GM12878 (cell line): Measurements from ENCODE around the gene TXNRD1. TPM values are rescaled to one million over a fixed set of nuclear protein-coding genes. Genes with fewer than 3 reads are reported as not detected.

Experiments
- ATAC-seq: fragments of 200-7000 bp; cut with Tn5 transposase; 3 replicates; pipeline ENCODE4 v1.9.1; 2020; ENCODE audit warnings: mild to moderate bottlenecking, moderate library complexity
- BruUV-seq: library from RNA; stranded (reverse); fragments of 400-500 nt; replicated peaks from 2 replicates; lab custom pipeline; 2021; lab: Mats Ljungman, UMichigan
- CTCF ChIA-PET: fragments of 300-600 bp; sonication (Branson Sonifier 250); formaldehyde crosslinking; extraction: SDS; loops from one replicate; lab custom pipeline; 2021; ENCODE audit warnings: inconsistent platforms; lab: Yijun Ruan, JAX
- POLR2A ChIA-PET: fragments of 350-600 bp; formaldehyde crosslinking; extraction: SDS; loops from one replicate; lab custom pipeline; 2021; ENCODE audit warnings: inconsistent platforms; lab: Charles Lee
- RAD21 ChIA-PET: fragments of 300-600 bp; sonication (Branson Sonifier 250); formaldehyde crosslinking; loops from one replicate; lab custom pipeline; 2023; ENCODE audit warnings: antibody characterized with exemption; ENCODE audit not compliant: unreplicated experiment; lab: Charles Lee
- SMC1A ChIA-PET: fragments of 300-600 bp; sonication (Branson Sonifier 250); formaldehyde crosslinking; loops from one replicate; lab custom pipeline; 2023; ENCODE audit not compliant: unreplicated experiment, uncharacterized antibody; lab: Charles Lee
- DNase-seq: peaks from one replicate; pipeline ENCODE4 v3.0.0-alpha.2; 2011; ENCODE audit warnings: low read depth, low spot score
- FAIRE-seq: peaks from 3 replicates; lab custom pipeline; 2011; peaks lifted over from hg19 to GRCh38; lab: Jason Lieb, UNC
- H2AFZ ChIP-seq: 2 replicates; pipeline ENCODE4 v1.6.0; 2011; ENCODE audit warnings: low read depth, low read length, control low read depth; ENCODE audit not compliant: control insufficient read depth
- H3K27ac ChIP-seq: 2 replicates; pipeline ENCODE4 v1.5.1; 2011; ENCODE audit warnings: control low read depth; ENCODE audit not compliant: control insufficient read depth, insufficient read depth
- H3K27me3 ChIP-seq, 2 experiments: replicated peaks in 1 of 2; 2 replicates each; pipeline versions ENCODE4 v1.6.0 to v1.6.1; 2011; ENCODE audit warnings: low read length in 1 of 2; ENCODE audit not compliant: control insufficient read depth in 2 of 2, insufficient read depth in 2 of 2
- H3K36me3 ChIP-seq, 2 experiments: 2 replicates each; pipeline ENCODE4 v1.5.1; 2011; ENCODE audit warnings: low read length in 1 of 2; ENCODE audit not compliant: control insufficient read depth in 2 of 2, insufficient read depth in 2 of 2
- H3K4me1 ChIP-seq: 2 replicates; pipeline ENCODE4 v1.6.1; 2011; ENCODE audit warnings: mild to moderate bottlenecking, low read length, moderate library complexity, mixed read lengths; ENCODE audit not compliant: control insufficient read depth, insufficient read depth
- H3K4me2 ChIP-seq: 2 replicates; pipeline ENCODE4 v1.6.0; 2011; ENCODE audit warnings: control low read depth; ENCODE audit not compliant: control insufficient read depth, insufficient read depth
- H3K4me3 ChIP-seq: fragments of 200-600 bp; sonication (generic); 2 replicates; pipeline ENCODE4 v1.5.1; 2016
- H3K79me2 ChIP-seq: 2 replicates; pipeline ENCODE4 v1.6.0; 2011; ENCODE audit warnings: low read length; ENCODE audit not compliant: control insufficient read depth, insufficient read depth
- H3K9ac ChIP-seq: 2 replicates; pipeline ENCODE4 v1.8.0; 2011; ENCODE audit warnings: low read length, control low read depth, mixed read lengths; ENCODE audit not compliant: control insufficient read depth, insufficient read depth
- H3K9me3 ChIP-seq: replicated peaks from 3 replicates; pipeline ENCODE4 v1.5.1; 2011; ENCODE audit warnings: mild to moderate bottlenecking, low read length; ENCODE audit not compliant: control insufficient read depth, insufficient read depth
- H4K20me1 ChIP-seq: 2 replicates; pipeline ENCODE4 v1.6.0; 2011; ENCODE audit not compliant: control insufficient read depth, insufficient read depth
- BHLHE40 ChIP-seq, 2 experiments: fragments of 450-650 bp in 1 of 2; IDR thresholded peaks; 2 replicates each; pipeline ENCODE4 v1.6.1; 2011 to 2017; ENCODE audit warnings: low read depth in 2 of 2, borderline replicate concordance in 1 of 2, improper control_type of control experiment in 1 of 2, low read length in 1 of 2, mild to moderate bottlenecking in 1 of 2
- CHD1 ChIP-seq: IDR thresholded peaks from 2 replicates; pipeline ENCODE4 v1.6.1; 2012; ENCODE audit warnings: low read depth, low read length, improper control_type of control experiment
- KLF5 ChIP-seq: fragments of 450-650 bp; IDR thresholded peaks from 2 replicates; pipeline ENCODE4 v1.6.1; 2014; ENCODE audit warnings: mild to moderate bottlenecking; ENCODE audit not compliant: partially characterized antibody
- SREBF1 ChIP-seq: IDR thresholded peaks from 2 replicates; pipeline ENCODE4 v1.6.1; 2012; ENCODE audit warnings: mild to moderate bottlenecking, low read length
- SUPT20H ChIP-seq: IDR thresholded peaks from 2 replicates; pipeline ENCODE4 v1.6.1; 2011; ENCODE audit warnings: low read depth, mild to moderate bottlenecking, low read length, moderate library complexity, borderline replicate concordance; ENCODE audit not compliant: control insufficient read depth
- TAF1 ChIP-seq: IDR thresholded peaks from 2 replicates; pipeline ENCODE4 v1.6.1; 2011; ENCODE audit warnings: mild to moderate bottlenecking, low read depth, low read length, borderline replicate concordance
- ZBED1 ChIP-seq: IDR thresholded peaks from 2 replicates; pipeline ENCODE4 v1.6.1; 2016; ENCODE audit warnings: borderline replicate concordance
- ZNF274 ChIP-seq: IDR thresholded peaks from one replicate; pipeline ENCODE4 v1.8.0; 2011; ENCODE audit not compliant: insufficient read length, insufficient read depth
- WGBS: methylation state at CpG from one replicate; pipeline ENCODE4 v1.1.6; 2016; ENCODE audit warnings: low lambda C conversion rate; ENCODE audit not compliant: insufficient replicate concordance, insufficient coverage; ENCODE audit errors: missing lambda C conversion rate; 5-methylcytosine and 5-hydroxymethylcytosine counted together
- in situ Hi-C: fragments of 300-500 bp; cut with MboI; formaldehyde crosslinking; loops from 9 replicates; pipeline ENCODE4 v1.14.3; 2018; ENCODE audit warnings: mixed read lengths
- intact Hi-C: fragments of 100-400 bp; cut with micrococcal nuclease; formaldehyde crosslinking; loops from one replicate; pipeline ENCODE4 v1.14.2; 2022; ENCODE audit not compliant: unreplicated experiment
- polyA plus RNA-seq, 11 experiments: library from polyadenylated mRNA; depleted of rRNA in 4 of 11; unstranded in 6 of 11; stranded (reverse) in 5 of 11; fragments of >200 nt; fragmentation: Nextera tagmentation in 4 of 11; fragmentation: Illumina TruSeq in 1 of 11; extraction: Ambion mirVana in 4 of 11; extraction: Trizol in 1 of 11; gene quantifications; 1 replicate in 1 of 11; 2 replicates in 10 of 11; pipeline versions ENCODE4 v1.2.1 to v1.2.3, GENCODE V29; 2011 to 2016; ENCODE audit warnings: inconsistent platforms in 2 of 11, missing spikeins in 2 of 11, low read depth in 1 of 11
- total RNA-seq, 4 experiments: library from RNA; depleted of rRNA in 3 of 4; stranded (reverse); fragments of >200 nt in 3 of 4; fragmentation: Illumina TruSeq in 1 of 4; extraction: Trizol in 1 of 4; gene quantifications; 2 replicates each; pipeline versions ENCODE4 v1.2.1 to v1.2.3, GENCODE V29; 2013 to 2021
- TF ChIP-seq, protein P1 (sequence below): IDR thresholded peaks from 2 replicates; pipeline ENCODE4 v1.6.1; 2011; ENCODE audit warnings: borderline replicate concordance, low read depth, mild to moderate bottlenecking, moderate library complexity, mixed read lengths, low read length; ENCODE audit not compliant: insufficient read depth; ENCODE audit errors: extremely low read length

TXNRD1 gene
- total and polyA plus RNA-seq, 10 of the 15 experiments (the other 5 are each of a cell fraction or from before 2014, with no cell fraction given): 52.6 to 84.6 (median 67.8) TPM

DNA sequence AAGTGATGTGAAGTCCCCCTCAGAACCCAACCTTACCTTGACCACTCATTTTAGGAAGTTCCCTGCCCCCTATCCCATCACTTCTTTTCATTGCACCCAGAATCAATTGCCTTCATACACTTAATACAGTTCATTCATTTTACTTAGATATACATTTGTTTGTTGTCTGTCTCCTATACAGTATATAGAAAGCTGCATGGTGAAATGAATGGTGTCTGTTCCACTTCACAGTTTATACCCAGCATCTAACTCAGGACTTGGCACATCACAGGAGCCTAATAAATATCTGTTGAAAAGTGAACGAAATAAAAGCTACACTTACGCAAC is 38.3 kb upstream of the TXNRD1 start:
- no TSS peak for BruUV-seq
- H3K9me3 ChIP-seq: no peaks in the 10 kb centered on the region
- H3K4me1 ChIP-seq: no peaks in the 10 kb centered on the region
- no peaks in the 10 kb centered on the region for H4K20me1 ChIP-seq
- H3K36me3 ChIP-seq: no peaks in the 10 kb centered on the region
- 66% methylated on average over 2 of the region's 2 CpGs for WGBS
- H2AFZ ChIP-seq: no peak overlapping the region
- ChIA-PET RAD21 (no interaction called here), POLR2A (no interaction called here), CTCF (interaction anchor here (0.6 kb wide), 1 partner anchor 28 kb away, joined by 3 read pairs; no protein-coding TSS in a partner anchor)
- intact Hi-C loops: no loop called here
- no peak overlapping the region for H3K27ac ChIP-seq
- H3K79me2 ChIP-seq: no peaks in the 10 kb centered on the region
- no peak for DNase-seq
- H3K9ac ChIP-seq: no peak overlapping the region
- no peak overlapping the region for H3K4me2 ChIP-seq
- no peak overlapping the region for H3K4me3 ChIP-seq
- no peaks in the 10 kb centered on the region; a peak in 1 of 4 replicates for H3K27me3 ChIP-seq
- TF ChIP-seq SREBF1: no peak
- no peak for TF ChIP-seq BHLHE40 (IDR thresholded peaks at IDR 0.05; ENCODE audit: borderline replicate concordance in 1 of 2, low read depth in 2 of 2, low read length in 1 of 2)
- TF ChIP-seq KLF5: no peak
- no peak for TF ChIP-seq ZBED1
- no peak for TF ChIP-seq SUPT20H
- no peak for TF ChIP-seq TAF1
- no peak for TF ChIP-seq ZNF274
- no peak for TF ChIP-seq CHD1
- TF ChIP-seq, protein P1, sequence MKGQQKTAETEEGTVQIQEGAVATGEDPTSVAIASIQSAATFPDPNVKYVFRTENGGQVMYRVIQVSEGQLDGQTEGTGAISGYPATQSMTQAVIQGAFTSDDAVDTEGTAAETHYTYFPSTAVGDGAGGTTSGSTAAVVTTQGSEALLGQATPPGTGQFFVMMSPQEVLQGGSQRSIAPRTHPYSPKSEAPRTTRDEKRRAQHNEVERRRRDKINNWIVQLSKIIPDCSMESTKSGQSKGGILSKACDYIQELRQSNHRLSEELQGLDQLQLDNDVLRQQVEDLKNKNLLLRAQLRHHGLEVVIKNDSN: no peak
- TF ChIP-seq, all 136 proteins: peak for 0
- no peak for FAIRE-seq
- SMC1A ChIA-PET: interaction anchor here (1.2 kb wide), 1 partner anchor 33 kb away, joined by 3 read pairs; no protein-coding TSS in a partner anchor
- ATAC-seq: no peak
- in situ Hi-C loops: no loop called here
